DMS53 (cell line): ENCODE results near the gene IPO11.
"Not testable (repeated sequence)": the region's sequence is repeated elsewhere in the genome, so short reads cannot be mapped to it uniquely, and the experiment has no call there.

ENCODE experiments used
- DNase-seq: peaks from one replicate; lab custom pipeline; 2025; lab: John Stamatoyannopoulos, UW

IPO11 gene

GRCh38 chr5:62645223-62645622 is 232.7 kb downstream of the IPO11 start:
- no peak for DNase-seq

- no peak for DNase-seq
Observed at GRCh38 chr5:62647241-62647640, 234.7 kb downstream of the IPO11 start.

GRCh38 chr5:62649025-62649424 is 236.5 kb downstream of the IPO11 start:
- no peak for DNase-seq

GRCh38 chr5:62649476-62650113 is 237.0 kb downstream of the IPO11 start:
- DNase-seq: no peak

GRCh38 chr5:62650197-62650596 is 237.6 kb downstream of the IPO11 start:
- no peak for DNase-seq

GRCh38 chr5:62652225-62652624 is 239.7 kb downstream of the IPO11 start:
- DNase-seq: no peak

- no peak for DNase-seq
Observed at GRCh38 chr5:62653001-62653863, 240.7 kb downstream of the IPO11 start.

- no peak for DNase-seq
Observed at GRCh38 chr5:62653864-62654575, 241.5 kb downstream of the IPO11 start.

GRCh38 chr5:62657772-62658171 is 245.2 kb downstream of the IPO11 start:
- DNase-seq: not testable (repeated sequence)

- no peak for DNase-seq
Observed at GRCh38 chr5:62661126-62661525, 248.6 kb downstream of the IPO11 start.

GRCh38 chr5:62662521-62662920 is 250.0 kb downstream of the IPO11 start:
- no peak for DNase-seq

- DNase-seq: no peak
Observed at GRCh38 chr5:62671479-62671878, 258.9 kb downstream of the IPO11 start.

GRCh38 chr5:62676596-62676995 is 264.0 kb downstream of the IPO11 start:
- DNase-seq: not testable (repeated sequence)
